Endothelial cell of umbilical vein (primary cell): ENCODE data around the gene BRCA1. TPM values are rescaled to one million over a fixed set of nuclear protein-coding genes. Genes with fewer than 3 reads are reported as not detected.
A peak's percentile ranks its signal among the peaks of the same experiment; 100 is the strongest.

ENCODE experiments used
- BruUV-seq: library from RNA; stranded (reverse); fragments of 400-500 nt; replicated peaks from 2 replicates; lab custom pipeline; 2021; lab: Mats Ljungman, UMichigan
- CTCF ChIA-PET: fragments of 300-600, 350-600 bp; sonication (Branson Sonifier 250); formaldehyde crosslinking; loops from one replicate; lab custom pipeline; 2021; ENCODE audit warnings: antibody characterized with exemption, inconsistent platforms; lab: Charles Lee
- POLR2A ChIA-PET: fragments of 300-600, 350-600 bp; sonication (Branson Sonifier 250); formaldehyde crosslinking; loops from one replicate; lab custom pipeline; 2021; ENCODE audit warnings: antibody characterized with exemption, inconsistent platforms; lab: Charles Lee
- DNase-seq: peaks from one replicate; pipeline ENCODE4 v3.0.0-alpha.2; 2011; ENCODE audit warnings: low read depth, low spot score
- FAIRE-seq: peaks from 2 replicates; lab custom pipeline; 2011; peaks lifted over from hg19 to GRCh38; lab: Jason Lieb, UNC
- H2AFZ ChIP-seq: 2 replicates; pipeline ENCODE4 v1.6.0; 2012; ENCODE audit warnings: low read depth, low read length, control low read depth, inconsistent platforms
- H3K27ac ChIP-seq: 2 replicates; pipeline ENCODE4 v1.5.1; 2011; ENCODE audit warnings: low read depth, mild to moderate bottlenecking, control low read depth, low read length, moderate library complexity; ENCODE audit not compliant: insufficient read depth
- H3K27me3 ChIP-seq, 2 experiments: 2 replicates each; pipeline versions ENCODE4 v1.6.0 to v1.6.1; 2011; ENCODE audit warnings: low read length in 2 of 2, mixed read lengths in 1 of 2; ENCODE audit not compliant: control insufficient read depth in 2 of 2, insufficient read depth in 2 of 2
- H3K36me3 ChIP-seq, 2 experiments: 2 replicates in 1 of 2; 3 replicates in 1 of 2; pipeline ENCODE4 v1.5.1; 2011; ENCODE audit warnings: low read length in 2 of 2, mild to moderate bottlenecking in 1 of 2, moderate library complexity in 1 of 2; ENCODE audit not compliant: control insufficient read depth in 2 of 2, insufficient read depth in 2 of 2; ENCODE audit errors: extremely low read depth in 1 of 2
- H3K4me1 ChIP-seq: 3 replicates; pipeline ENCODE4 v1.5.1; 2011; ENCODE audit warnings: mild to moderate bottlenecking, low read length; ENCODE audit not compliant: control insufficient read depth, insufficient read depth; ENCODE audit errors: extremely low read depth
- H3K4me2 ChIP-seq: 2 replicates; pipeline ENCODE4 v1.6.1; 2011; ENCODE audit warnings: low read length, control low read depth, mixed read lengths; ENCODE audit not compliant: insufficient read depth
- H3K4me3 ChIP-seq, 3 experiments: fragments of 200-600 bp in 1 of 3; sonication (generic), shearing (Covaris generic) in 1 of 3; replicated peaks in 1 of 3; 2 replicates each; pipeline ENCODE4 v1.5.1; 2011 to 2016; ENCODE audit warnings: control low read depth in 3 of 3, low read length in 3 of 3, mild to moderate bottlenecking in 2 of 3, inconsistent platforms in 1 of 3, low read depth in 1 of 3, moderate library complexity in 1 of 3; ENCODE audit not compliant: insufficient read depth in 1 of 3
- H3K79me2 ChIP-seq: 2 replicates; pipeline ENCODE4 v1.6.0; 2012; ENCODE audit warnings: low read length, inconsistent platforms; ENCODE audit not compliant: control insufficient read depth, insufficient read depth
- H3K9ac ChIP-seq: replicated peaks from 2 replicates; pipeline ENCODE3; 2011; ENCODE audit warnings: low read length, control low read depth; ENCODE audit not compliant: insufficient read depth; ENCODE audit errors: extremely low read depth
- H3K9me1 ChIP-seq: replicated peaks from 3 replicates; pipeline ENCODE4 v1.6.0; 2011; ENCODE audit warnings: mild to moderate bottlenecking, low read length; ENCODE audit not compliant: control insufficient read depth, insufficient read depth; ENCODE audit errors: extremely low read depth
- H3K9me3 ChIP-seq: replicated peaks from 2 replicates; pipeline ENCODE4 v1.5.1; 2012; ENCODE audit warnings: low read length, inconsistent platforms; ENCODE audit not compliant: control insufficient read depth, insufficient read depth
- H4K20me1 ChIP-seq: replicated peaks from 2 replicates; pipeline ENCODE3; 2011; ENCODE audit warnings: mild to moderate bottlenecking, low read length; ENCODE audit not compliant: control insufficient read depth, insufficient read depth; ENCODE audit errors: extremely low read depth
- EZH2 ChIP-seq: IDR thresholded peaks from 2 replicates; pipeline ENCODE4 v1.6.1; 2012; ENCODE audit warnings: borderline replicate concordance, low read depth, mild to moderate bottlenecking, moderate library complexity, low read length, inconsistent platforms; ENCODE audit not compliant: severe bottlenecking
- FOS ChIP-seq: IDR thresholded peaks from 2 replicates; pipeline ENCODE4 v1.6.1; 2011; ENCODE audit warnings: mild to moderate bottlenecking, low read length, moderate library complexity, borderline replicate concordance; ENCODE audit not compliant: insufficient read depth
- GATA2 ChIP-seq: IDR thresholded peaks from 2 replicates; pipeline ENCODE4 v1.7.0; 2011; ENCODE audit warnings: low read depth, mild to moderate bottlenecking, moderate library complexity, mixed read lengths, low read length; ENCODE audit not compliant: insufficient read length, insufficient read depth
- JUN ChIP-seq: IDR thresholded peaks from 2 replicates; pipeline ENCODE4 v1.6.1; 2011; ENCODE audit warnings: borderline replicate concordance, low read depth; ENCODE audit not compliant: insufficient read length, insufficient read depth
- MYC ChIP-seq: IDR thresholded peaks from one replicate; pipeline ENCODE4 v1.6.1; 2011; ENCODE audit warnings: mild to moderate bottlenecking, low read depth, low read length
- POLR2A ChIP-seq: IDR thresholded peaks from 2 replicates; pipeline ENCODE4 v1.6.1; 2012; ENCODE audit warnings: low read depth, mild to moderate bottlenecking, control low read depth, low read length
- POLR2AphosphoS5 ChIP-seq: IDR thresholded peaks from 2 replicates; pipeline ENCODE4 v1.6.1; 2012; ENCODE audit warnings: low read depth, mild to moderate bottlenecking, control low read depth, low read length, moderate library complexity; ENCODE audit not compliant: insufficient read depth
- dilution Hi-C: fragments of 300-500 bp; cut with MboI; formaldehyde crosslinking; loops from one replicate; pipeline ENCODE4 v1.15.0; 2019; ENCODE audit warnings: low sequenced_read_pairs; ENCODE audit not compliant: extremely low pct_ligation_motif_present
- intact Hi-C: fragments of 100-400 bp; cut with micrococcal nuclease; formaldehyde crosslinking; loops from one replicate; pipeline ENCODE4 v1.10.0; 2022
- polyA plus RNA-seq, 4 experiments: library from polyadenylated mRNA; depleted of rRNA in 3 of 4; stranded (reverse) in 3 of 4; unstranded in 1 of 4; fragments of >200 nt; gene quantifications; 2 replicates each; pipeline versions ENCODE4 v1.2.1 to v1.2.3, GENCODE V29; 2011 to 2012; ENCODE audit warnings: missing spikeins in 1 of 4
- total RNA-seq: library from RNA; stranded (reverse); gene quantifications from 2 replicates; pipeline ENCODE4 v1.2.3, GENCODE V29; 2021
- TF ChIP-seq, protein P1 (sequence below), 2 donors: IDR thresholded peaks; 1 replicate in 1 of 2; 2 replicates in 1 of 2; pipeline ENCODE4 v1.5.1; 2011; ENCODE audit warnings: low read length in 2 of 2, mild to moderate bottlenecking in 2 of 2, moderate library complexity in 2 of 2, control low read depth in 1 of 2, inconsistent platforms in 1 of 2, low read depth in 1 of 2; ENCODE audit not compliant: insufficient read depth in 1 of 2; ENCODE audit errors: extremely low read depth in 1 of 2
- TF ChIP-seq, protein P2 (sequence below): IDR thresholded peaks from 2 replicates; pipeline ENCODE4 v1.6.1; 2011; ENCODE audit not compliant: insufficient read depth, insufficient read length

The BRCA1 gene
- total and polyA plus RNA-seq, 2 donors (not counting 3 experiments of a cell fraction or from before 2014, with no cell fraction given): 14.3 to 29.0 TPM

DNA sequence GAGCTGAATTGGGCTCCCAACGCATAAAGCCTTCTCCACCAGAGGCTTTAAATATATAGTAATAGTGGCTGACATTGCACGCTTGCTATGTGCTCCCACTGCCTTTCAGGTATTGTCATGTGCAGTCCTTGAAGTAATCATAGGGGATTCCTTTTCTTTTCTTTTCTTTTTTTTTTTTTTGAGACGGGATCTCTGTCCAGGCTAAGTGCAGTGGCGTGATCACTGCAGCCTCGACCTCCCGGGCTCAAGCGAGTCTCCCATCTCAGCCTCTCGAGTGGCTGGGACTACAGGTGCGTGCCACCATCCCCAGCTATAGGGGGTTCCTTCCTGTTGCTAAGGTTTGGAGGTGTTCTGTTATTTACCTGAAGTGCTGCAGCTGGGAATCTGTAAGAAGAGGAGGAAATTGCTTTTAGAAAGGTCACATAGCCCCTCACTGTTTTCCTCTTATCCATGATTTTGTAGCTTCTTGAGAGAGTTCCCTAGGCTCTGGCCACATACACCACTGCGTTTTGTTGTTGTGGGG, 126.1 kb downstream of the BRCA1 start:
- peaks cover 23% of the 10 kb centered on the region for H3K4me1 ChIP-seq
- peak overlapping the region; percentile 56 to 86 (median 58) for H3K4me3 ChIP-seq
- no peaks in the 10 kb centered on the region for H3K9me1 ChIP-seq
- H3K27me3 ChIP-seq: no peaks in the 10 kb centered on the region
- H3K27ac ChIP-seq: peak overlapping the region; percentile 75
- BruUV-seq: no TSS peak
- no peaks in the 10 kb centered on the region for H4K20me1 ChIP-seq
- H3K79me2 ChIP-seq: peaks cover 27% of the 10 kb centered on the region
- dilution Hi-C loops (no loop called here), intact Hi-C loops (loop anchor here (2.0 kb wide), 4 partner anchors 18 to 322 kb away; partner anchors contain the start of genes BRCA1, PLEKHH3, PTGES3L and RUNDC1)
- no peak for DNase-seq
- ChIA-PET POLR2A (interaction anchor here (1.6 to 2.2 kb wide), 2 partner anchors 11 to 317 kb away, joined by 4 to 9 read pairs; no protein-coding TSS in a partner anchor), CTCF (interaction anchor here (1.1 to 2.4 kb wide), 6 partner anchors 8 to 156 kb away, joined by 4 to 25 read pairs (median 14); partner anchors contain the start of genes AOC2, IFI35, RND2 and VAT1)
- peak overlapping the region; percentile 90 for H3K4me2 ChIP-seq
- H2AFZ ChIP-seq: no peak overlapping the region
- no peaks in the 10 kb centered on the region for H3K9me3 ChIP-seq
- peak overlapping the region; percentile 87 for H3K9ac ChIP-seq
- peaks cover 7 to 25% of the 10 kb centered on the region in 2 experiments for H3K36me3 ChIP-seq
- TF ChIP-seq JUN: no peak
- peak; percentile 3 for TF ChIP-seq POLR2AphosphoS5
- no peak for FAIRE-seq

DNA sequence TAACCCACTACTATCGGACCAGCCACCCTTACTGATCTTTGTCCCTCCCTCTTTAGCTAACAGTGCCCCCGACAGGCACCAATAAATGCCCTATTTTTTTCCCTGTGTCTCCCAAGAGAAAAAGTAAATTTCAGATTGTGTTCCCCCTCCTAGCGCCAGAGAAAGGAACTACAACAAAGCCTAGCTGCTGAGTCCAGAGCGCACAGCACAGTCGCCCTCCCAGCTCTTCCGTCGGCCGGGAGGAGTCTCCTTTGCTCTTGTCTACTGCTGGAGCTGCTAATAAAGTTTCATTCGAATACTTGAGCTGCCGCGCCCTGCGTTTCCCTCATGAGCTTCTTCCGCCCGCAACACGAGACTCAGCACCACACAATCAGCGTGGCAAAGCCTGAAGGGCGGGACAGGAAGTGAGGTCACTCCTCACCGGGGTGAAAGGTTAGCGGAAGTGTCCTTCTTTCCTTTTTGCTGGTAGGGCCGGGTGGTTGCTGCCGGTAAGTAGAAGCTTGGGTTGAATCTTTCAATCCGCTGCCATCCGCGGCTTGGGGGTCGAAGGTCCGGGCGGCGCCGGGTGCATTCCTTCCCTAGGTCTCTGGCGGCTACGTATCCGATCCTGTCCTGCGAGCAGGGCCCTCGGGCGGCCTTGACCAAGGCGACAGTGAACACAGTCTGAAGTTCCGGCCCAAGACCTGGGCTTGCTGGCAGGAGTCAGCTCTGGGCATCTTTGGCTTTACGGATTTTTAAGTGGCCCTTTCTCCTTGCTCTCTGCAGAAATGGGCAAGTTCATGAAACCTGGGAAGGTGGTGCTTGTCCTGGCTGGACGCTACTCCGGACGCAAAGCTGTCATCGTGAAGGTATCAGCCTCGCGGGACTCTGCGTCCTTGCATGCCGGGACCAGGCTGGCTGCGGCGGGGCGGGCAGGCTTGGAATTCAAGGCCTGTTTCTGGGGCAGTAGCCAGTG, 126.9 kb downstream of the BRCA1 start, which contains the start of gene RPL27:
Gene RPL27, plus strand, starts transcription at position 436 of the 955 bp plus-strand sequence. Its CDS starts 332 bp downstream, at position 768.
- Histone ChIP-seq H2AFZ (peak within 1 kb of the TSS; percentile 77), H3K27ac (peak within 1 kb of the TSS; percentile 75), H3K4me1 (peaks cover 23% of the 10 kb centered on the region), H3K79me2 (peaks cover 27% of the 10 kb centered on the region), H3K9me3 (no peaks in the 10 kb centered on the region), H3K27me3 (no peaks in the 10 kb centered on the region), H3K36me3 (peaks cover 4 to 19% of the 10 kb centered on the region in 2 experiments), H3K9me1 (no peaks in the 10 kb centered on the region), H4K20me1 (no peaks in the 10 kb centered on the region), H3K4me2 (peak within 1 kb of the TSS; percentile 90), H3K4me3 (peak within 1 kb of the TSS; percentile 56 to 86 (median 58)), H3K9ac (peak within 1 kb of the TSS; percentile 87)
- TSS peak; percentile 63 for BruUV-seq
- intact Hi-C loops: loop anchor here (1.0 to 2.0 kb wide), 7 partner anchors 17 to 321 kb away; partner anchors contain the start of genes AARSD1, BRCA1, NBR1 and PLEKHH3
- DNase-seq (peak; percentile 100), FAIRE-seq (peak; percentile 99)
- CTCF ChIA-PET: interaction anchor here (0.6 to 2.4 kb wide), 32 partner anchors 9 to 421 kb away, joined by 3 to 25 read pairs (median 4); partner anchors contain the start of genes AARSD1, AOC2, BECN1 and IFI35
- no peak for TF ChIP-seq GATA2
- peak; percentile 74 for TF ChIP-seq JUN
- peak; percentile 70 for TF ChIP-seq MYC
- TF ChIP-seq, protein P1, sequence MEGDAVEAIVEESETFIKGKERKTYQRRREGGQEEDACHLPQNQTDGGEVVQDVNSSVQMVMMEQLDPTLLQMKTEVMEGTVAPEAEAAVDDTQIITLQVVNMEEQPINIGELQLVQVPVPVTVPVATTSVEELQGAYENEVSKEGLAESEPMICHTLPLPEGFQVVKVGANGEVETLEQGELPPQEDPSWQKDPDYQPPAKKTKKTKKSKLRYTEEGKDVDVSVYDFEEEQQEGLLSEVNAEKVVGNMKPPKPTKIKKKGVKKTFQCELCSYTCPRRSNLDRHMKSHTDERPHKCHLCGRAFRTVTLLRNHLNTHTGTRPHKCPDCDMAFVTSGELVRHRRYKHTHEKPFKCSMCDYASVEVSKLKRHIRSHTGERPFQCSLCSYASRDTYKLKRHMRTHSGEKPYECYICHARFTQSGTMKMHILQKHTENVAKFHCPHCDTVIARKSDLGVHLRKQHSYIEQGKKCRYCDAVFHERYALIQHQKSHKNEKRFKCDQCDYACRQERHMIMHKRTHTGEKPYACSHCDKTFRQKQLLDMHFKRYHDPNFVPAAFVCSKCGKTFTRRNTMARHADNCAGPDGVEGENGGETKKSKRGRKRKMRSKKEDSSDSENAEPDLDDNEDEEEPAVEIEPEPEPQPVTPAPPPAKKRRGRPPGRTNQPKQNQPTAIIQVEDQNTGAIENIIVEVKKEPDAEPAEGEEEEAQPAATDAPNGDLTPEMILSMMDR (IDR thresholded peaks at IDR 0.05; ENCODE audit: extremely low read depth in 1 of 2, insufficient read depth in 1 of 2, low read depth in 1 of 2, low read length in 2 of 2): peak; percentile 68 to 77
- TF ChIP-seq, protein P2, sequence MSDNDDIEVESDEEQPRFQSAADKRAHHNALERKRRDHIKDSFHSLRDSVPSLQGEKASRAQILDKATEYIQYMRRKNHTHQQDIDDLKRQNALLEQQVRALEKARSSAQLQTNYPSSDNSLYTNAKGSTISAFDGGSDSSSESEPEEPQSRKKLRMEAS: peak; percentile 87
- no peak for TF ChIP-seq EZH2
- peak; percentile 37 for TF ChIP-seq FOS
- peak; percentile 88 for TF ChIP-seq POLR2AphosphoS5
- TF ChIP-seq POLR2A: peak; percentile 94
- POLR2A ChIA-PET: interaction anchor here (0.6 to 2.2 kb wide), 14 partner anchors 8 to 363 kb away, joined by 3 to 9 read pairs (median 4); partner anchors contain the start of genes BECN1, IFI35 and VAT1
- dilution Hi-C loops: no loop called here
